GM18511 (cell line): ENCODE measurements around the gene SH2D5.
A peak's percentile ranks its signal among the peaks of the same experiment; 100 is the strongest.
"Not testable (repeated sequence)": the region's sequence is repeated elsewhere in the genome, so short reads cannot be mapped to it uniquely, and the experiment has no call there.

ENCODE experiments used
- ATAC-seq: cut with Tn5 transposase; IDR thresholded peaks from one replicate; pipeline ENCODE4 v1.9.1; 2021; ENCODE audit warnings: mild to moderate bottlenecking, moderate library complexity; ENCODE audit not compliant: unreplicated experiment

Gene SH2D5

DNA sequence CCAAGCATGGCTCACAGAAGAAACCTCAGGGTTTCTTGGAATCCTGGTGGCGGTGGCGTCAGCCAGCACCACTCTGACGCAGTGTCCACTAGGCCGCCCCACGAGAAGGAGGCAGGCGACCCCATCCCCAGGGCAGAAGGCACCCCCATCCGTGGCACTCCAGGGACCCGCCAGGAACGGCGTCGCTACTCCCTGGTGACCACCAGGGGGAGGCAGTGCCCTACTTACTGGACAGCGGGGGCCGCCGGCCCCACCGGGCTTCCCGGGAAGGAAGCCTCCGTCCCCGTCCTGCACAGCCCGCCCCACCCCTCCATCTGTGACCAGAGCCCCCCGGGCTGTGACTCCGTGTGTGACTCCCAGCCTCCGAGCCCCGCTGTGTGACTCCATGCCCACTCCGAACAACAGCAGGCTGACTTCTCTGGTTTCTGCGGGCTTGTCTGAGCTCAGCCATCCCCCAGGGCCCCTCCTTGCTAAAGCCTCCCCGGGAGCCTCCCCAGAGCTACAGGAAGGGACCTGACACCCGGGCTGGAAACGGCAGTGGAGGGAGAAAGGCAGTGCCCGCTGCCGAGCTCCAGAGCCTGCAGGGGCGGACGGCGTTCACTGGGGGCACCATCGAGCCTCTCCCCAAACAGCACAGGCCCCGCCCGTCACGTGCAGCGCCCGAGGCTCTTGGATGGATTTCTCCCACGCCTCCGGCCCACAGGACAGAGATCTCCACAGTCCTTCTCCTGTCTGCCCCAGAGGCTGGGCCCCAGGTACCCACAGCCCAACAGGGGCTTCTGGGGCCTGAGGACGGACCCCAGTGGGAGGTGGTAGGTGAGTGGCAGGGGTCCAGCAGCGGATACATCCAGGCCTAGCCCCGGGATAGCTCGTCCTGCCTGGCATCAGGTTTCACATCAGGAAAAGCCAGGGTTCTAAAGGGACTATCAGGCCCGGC lies 35.8 kb downstream of the SH2D5 start:
- peak; percentile 70 for ATAC-seq

DNA sequence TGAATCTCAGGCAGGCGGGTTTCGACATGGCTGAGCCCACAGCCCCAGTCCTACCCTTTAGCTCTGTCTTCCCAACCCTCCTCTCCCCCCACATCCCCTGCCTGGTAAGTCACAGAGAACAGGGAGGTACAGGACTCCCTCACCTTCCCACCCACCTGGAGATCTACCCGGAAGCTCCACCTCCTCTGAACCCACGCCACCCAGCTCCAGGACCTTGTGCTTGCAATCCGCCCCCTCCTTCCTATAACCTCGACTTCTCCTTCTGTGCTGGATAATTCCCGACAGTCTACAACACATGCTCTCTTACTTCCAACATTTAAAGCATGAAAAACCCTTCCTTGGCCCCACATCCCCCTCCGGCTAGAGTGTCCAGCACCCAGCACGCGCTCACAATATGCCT lies 37.0 kb downstream of the SH2D5 start:
- no peak for ATAC-seq

DNA sequence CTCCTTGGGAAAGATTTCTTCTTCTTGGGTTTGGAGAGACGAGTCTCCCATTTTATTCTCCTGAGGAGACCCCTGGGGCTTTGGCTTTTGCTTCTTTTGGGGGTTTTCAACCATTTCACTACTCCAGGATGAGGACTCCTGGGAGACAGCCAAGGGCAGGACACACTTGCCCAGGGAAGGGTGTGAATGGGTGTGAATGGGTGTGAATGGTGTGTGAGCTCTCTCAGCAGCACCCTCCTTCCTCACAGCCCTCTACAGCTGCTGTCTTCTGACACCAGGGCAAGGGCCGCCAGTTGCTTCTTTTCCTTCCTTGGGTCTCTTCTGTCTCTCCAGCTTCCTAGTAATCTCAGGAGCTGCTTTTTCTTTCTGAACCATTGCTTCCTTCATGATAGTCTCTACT lies 38.9 kb downstream of the SH2D5 start:
- no peak for ATAC-seq

DNA sequence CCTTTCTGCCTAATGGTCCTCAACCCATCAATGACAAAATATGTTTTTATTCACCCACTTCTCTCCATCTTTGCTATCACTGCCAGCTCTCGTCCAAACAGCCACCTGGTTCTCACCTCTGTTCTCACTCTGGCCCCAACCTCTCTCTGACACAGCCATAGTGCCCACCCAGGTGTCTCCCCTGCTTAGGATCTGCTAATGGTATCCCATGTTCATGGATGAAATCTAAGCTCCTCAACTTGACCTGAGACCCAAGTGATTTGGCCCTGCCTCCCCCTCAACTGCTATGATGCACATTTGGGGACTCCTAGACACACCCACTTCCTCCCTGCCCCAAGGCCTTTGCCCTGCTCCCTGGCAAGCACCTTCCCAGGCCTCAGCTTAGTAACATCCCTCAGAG lies 40.6 kb downstream of the SH2D5 start:
- ATAC-seq: no peak

DNA sequence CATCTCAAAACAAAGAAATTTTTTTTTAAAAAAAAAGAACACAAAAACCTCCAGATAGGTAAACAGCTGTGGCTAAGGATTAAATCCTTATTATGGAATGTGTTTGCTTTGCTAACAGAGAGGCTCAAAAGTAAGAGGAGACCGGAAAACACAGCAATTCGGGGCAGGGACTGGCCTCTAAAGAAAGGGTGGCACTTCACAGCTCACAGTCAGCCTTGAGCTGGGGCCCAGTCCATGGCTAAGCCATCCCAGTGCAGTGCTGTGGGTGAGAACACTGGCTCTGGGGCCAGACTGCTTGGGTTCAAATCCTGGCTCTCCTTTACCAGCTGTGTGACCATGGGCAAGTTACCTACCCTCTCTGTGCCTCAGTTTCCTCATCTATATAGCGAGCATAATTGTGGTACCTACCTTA lies 42.9 kb downstream of the SH2D5 start:
- ATAC-seq: no peak

DNA sequence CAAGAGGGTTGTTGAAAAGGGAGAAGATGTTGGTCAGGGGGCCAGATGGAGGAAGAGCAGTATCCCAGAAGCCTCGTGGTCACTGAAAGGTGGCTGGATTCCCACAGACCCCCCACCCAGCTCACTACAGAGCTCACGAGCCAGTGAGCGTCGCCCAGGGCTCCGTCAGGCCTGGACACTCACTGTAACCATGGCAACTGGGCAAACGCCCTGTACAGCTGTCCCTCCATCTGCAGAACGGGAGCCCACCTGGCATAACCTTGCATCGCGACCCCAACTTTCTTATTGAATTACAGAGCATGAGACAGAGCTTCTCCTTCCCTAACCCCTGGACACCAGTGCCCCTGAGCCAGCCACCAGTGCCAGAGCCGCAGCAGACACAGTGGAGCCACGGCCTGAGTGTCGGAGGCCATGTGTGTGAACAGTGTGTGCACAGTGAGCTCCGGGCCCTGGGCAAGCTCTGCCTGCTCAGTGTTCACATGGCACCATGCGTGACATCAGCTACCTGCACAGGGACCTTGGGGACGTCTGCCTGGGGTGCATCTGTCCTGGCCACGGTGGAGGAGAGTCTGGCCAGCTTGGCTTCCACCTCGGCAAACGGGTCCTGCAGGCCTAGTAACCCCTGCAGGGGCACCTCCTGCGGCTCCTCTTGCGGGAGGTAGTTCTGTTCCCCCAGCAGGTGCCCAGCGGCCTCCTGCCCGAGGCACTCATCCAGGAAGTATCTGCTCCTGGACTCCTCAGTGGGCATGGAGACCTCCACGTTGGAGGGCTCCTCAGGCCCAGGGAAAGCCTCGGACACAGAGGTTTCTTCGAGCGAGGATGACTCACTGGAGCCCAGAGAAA lies 45.4 kb downstream of the SH2D5 start:
- ATAC-seq: no peak

DNA sequence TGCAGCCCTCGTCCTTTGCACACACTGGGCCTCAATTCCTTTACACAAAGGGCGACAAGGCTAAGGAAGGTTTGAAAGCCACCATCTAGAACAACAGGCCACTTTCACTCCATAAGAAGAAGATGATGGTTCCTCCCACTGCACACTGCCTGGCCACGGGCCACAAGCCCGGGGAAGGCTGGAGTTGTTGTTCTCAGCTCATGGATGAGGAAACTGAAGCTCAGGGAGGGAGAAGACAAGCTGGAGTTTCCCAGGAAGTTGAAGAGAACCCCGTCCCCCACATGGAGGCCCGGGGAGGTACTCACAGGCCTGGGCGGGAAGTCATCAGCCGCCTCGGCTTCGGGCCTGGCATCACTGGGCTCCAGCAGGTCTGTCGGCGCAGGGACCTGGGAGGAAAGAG lies 46.8 kb downstream of the SH2D5 start:
- no peak for ATAC-seq

DNA sequence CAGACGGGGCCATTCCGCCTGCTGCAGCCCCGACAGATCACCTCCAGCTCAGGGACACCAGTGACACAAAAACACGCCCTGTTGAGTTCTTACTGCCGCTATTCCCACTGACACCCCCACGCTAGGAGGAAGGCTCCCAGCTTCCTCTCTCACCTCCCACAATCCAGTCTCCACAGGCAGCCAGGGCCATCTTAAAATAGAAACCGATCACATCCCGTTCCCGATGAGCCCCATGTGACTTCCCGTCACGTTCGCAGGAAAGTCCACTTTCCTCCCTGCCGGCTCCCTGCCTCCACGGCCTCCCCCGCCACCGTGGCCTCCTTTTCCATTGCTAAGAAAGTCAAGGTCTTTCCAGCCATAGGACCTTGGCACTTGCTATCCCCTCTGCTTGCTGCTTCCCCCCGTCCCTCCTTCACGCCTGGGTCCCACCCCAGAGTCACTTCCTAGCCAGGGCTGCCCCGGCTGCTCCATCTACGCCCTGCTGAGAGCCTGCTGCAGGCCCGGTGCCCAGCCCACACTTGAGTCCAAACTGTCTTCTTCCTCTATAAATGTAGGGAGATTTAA lies 47.3 kb downstream of the SH2D5 start:
- ATAC-seq: no peak

DNA sequence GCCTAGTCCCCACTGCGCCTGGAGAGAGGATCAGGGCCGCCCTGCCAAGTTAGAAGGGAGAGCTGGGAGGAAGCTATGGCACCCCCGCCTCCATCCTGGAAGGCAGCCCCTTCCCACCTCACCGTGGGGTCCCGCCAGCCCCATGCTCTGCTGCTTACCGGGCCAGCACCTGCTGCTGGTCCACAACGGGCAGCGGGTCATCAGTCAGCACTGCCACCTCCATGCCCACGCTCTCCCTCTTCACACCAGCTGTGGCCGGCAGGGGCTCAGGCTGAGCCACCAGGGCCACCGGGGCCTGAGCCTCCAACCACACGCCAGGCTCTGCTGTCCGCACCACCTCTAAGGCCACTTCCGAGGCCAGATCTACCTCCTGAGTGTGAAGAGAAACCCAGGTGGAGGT lies 47.9 kb downstream of the SH2D5 start:
- ATAC-seq: no peak

DNA sequence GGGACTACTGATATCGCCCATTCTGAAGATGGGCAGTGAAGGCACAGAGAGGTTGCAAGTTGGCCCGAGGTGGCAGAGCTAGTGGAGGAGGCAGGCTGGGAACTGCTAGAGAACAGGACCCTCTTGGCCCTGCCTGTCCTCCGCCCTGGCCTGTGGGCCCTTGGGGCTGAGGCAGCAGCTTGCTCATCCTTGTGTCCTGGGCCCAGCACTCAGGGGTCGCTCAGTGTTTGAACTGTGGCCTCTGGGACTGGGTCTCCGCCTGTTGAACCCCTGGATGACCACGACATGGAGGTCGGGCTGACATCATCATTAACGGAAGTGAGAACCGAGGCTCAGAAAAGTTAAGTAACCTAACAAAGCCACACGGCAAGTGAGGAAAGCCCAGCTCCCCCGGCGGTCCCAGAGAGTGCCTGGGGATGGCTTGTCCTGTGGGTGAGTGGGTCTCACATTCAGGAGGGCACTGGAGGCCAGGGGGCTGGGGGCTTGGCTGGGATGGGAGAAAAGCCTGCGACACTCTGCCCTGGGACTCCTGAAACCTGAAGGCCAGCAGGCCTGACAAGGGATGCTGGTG lies 48.4 kb downstream of the SH2D5 start:
- no peak for ATAC-seq

DNA sequence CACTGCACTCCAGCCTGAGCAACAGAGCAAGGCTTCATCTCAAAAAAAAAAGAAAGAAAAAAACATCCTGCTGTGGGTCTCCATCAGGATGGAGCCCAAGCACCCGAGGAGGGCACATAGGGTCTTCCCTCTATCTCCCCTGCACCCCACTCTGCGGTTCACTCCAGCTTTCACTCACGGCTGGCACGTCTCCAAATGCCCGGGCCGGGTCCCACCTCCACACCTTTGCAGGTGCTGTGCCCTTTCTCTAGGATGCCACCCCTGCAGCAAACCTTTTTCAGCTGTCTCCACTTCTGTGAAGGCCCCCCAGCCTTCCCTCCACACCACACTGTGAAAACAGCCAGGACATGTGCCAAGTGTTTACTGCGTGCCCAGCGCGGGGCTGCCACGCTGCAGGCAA lies 48.9 kb downstream of the SH2D5 start:
- ATAC-seq: no peak

DNA sequence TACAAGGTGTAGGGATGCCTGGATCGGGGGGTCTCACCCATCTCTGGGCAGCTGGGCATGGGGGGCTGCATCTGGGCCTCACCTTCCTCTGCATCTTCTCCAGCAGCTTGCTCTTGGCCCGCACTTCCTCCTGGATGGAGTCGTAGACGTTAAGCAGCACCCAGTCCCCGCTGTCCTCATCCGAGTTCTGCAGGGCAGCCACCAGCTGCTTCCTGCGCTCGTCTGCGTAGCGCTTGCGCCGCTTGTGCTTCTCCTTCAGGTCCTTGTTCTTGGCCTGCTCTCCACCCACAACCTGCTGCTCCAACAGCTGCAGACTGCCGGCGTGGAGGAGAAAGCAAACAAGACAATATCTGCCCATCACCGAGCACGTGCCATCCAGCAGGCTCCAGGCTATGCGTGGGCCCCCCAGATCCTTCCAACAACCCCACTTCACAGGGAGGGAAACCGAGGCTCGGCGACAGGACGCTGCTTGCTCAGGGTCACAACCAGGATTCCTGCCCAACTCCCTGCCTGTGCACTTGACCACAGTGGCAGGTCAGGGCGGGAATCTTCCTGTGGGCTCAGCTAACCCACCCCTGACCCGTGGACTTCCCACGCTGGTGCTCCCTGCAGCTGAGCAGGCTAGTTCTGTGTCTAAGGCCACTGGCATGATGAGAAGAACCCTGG lies 49.8 kb downstream of the SH2D5 start:
- ATAC-seq: no peak

DNA sequence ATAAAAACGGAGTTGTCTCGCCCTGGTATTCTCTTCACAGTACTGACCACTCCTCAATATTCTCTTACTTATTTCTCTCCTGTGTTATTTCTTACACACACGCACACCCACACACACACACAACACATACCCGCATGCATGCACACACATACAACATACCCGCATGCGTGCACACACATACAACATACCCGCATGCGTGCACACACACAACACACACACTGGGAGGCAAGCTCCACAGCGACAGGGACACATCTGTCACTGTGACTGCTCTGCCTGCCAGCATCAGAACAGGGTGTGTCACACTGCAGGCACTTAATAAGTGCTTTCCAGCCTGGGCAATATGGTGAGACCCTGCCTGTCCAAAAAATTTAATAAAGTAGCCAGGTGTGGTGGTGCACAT lies 50.5 kb downstream of the SH2D5 start:
- ATAC-seq: no peak

DNA sequence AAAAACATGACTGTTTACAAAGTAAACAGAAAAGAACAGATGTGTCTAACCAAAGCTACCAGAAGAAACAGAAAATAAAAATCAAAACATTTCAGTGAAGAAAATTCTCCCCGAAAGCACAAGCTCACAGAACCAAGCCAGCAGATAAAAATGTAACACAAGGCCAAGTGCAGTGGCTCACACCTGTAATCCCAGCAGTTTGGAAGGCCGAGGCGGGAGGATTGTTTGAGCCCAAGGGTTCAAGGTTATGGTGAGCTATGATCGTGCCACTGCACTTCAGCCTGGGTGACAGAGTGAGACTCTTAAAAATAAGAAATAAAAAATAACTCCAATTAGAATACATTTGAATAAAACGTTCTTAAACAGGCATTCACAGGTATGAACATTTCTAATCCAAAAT lies 52.2 kb downstream of the SH2D5 start:
- no peak for ATAC-seq

DNA sequence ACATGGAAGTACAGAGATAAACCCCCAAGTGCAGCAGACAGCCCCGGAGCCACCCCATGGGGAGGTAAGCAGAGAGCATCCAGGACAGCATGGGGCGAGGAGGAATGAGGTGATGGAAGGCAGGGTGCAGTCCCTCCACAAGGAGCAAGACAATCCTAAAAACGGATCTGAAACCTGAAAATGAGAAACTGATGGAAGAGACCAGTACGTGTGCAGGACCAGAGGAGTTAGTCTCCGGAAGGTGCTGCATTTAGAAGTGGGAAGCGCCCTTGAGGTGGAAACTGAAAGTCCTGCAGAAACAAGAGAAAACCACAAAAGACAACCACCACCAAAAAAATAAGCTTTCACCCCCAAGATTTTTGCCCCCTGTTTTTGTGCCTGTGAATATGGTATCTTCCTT lies 53.9 kb downstream of the SH2D5 start:
- peak; percentile 54 for ATAC-seq

DNA sequence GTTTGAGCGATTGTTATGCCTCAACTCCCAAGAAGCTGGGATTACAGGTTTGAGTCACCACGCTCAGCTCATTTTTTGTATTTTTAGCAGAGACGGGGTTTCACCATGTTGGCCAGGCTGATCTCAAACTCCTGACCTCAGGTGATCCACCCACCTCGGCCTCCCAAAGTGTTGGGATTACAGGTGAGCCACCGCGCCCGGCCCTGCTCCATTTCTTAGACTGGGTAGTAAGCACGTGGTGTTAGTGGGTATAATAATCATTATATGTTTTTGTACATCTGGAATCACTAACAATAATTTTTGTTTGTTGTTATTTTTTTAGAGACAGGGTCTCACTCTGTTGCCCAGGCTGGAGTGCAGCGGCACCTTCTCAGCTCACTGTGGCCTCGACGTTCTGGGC lies 58.9 kb downstream of the SH2D5 start:
- ATAC-seq: not testable (repeated sequence)

DNA sequence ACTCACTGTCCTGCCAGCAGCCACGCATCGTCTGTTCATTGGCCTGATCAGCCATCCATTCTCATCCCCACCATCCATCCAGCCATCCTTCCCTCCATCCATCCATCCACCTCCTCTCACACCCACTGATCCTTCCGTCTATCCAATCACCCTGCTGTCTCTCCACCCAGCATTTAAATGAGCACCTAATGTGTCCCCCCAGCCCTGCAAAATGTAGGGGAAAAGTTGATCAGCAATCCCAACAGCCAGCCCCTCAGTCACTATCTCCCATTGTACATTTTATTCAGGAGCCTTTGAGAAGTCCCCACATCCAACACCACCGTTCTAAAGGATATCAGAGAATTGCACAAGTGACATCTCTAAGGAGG lies 60.3 kb downstream of the SH2D5 start:
- no peak for ATAC-seq

DNA sequence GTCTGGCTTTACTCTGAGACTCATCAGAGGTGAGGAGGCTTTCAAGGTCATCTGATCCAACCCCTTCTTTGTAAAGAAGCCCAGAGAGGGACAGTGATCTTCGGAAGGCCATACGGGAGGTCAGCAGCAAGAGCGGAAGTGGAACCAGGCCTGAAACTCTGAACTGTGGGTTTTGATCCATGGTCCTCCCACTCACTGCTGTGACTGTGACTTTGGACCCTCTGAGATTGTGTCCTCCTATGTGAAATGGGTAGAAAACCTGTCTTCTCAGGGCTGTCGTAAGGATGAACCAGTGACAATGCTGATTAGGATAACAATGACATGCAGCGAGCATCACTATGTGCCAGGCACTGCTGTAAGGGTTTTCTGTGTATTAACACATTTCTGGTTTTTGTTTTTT lies 61.6 kb downstream of the SH2D5 start:
- ATAC-seq: no peak
